SK-N-SH (cell line): ENCODE data around the gene FCRL3. TPM values are rescaled to one million over a fixed set of nuclear protein-coding genes. Genes with fewer than 3 reads are reported as not detected.

Experiments
- CTCF ChIA-PET: fragments of 300-600, 350-600 bp; formaldehyde crosslinking; extraction: SDS; loops from one replicate; lab custom pipeline; 2021; lab: Yijun Ruan, JAX
- POLR2A ChIA-PET: fragments of 350-600 bp; sonication (Branson Sonifier 250); formaldehyde crosslinking; extraction: SDS; loops from one replicate; lab custom pipeline; 2020; ENCODE audit warnings: antibody characterized with exemption, inconsistent platforms; lab: Yijun Ruan, JAX
- DNase-seq: peaks from one replicate; pipeline ENCODE4 v3.0.0; 2012
- H2AFZ ChIP-seq: fragments of 200-600 bp; sonication (generic); 2 replicates; pipeline ENCODE4 v1.8.1; 2016; ENCODE audit warnings: antibody characterized with exemption, mild to moderate bottlenecking, low read depth
- H3F3A ChIP-seq: fragments of 200-600 bp; sonication (generic); replicated peaks from 2 replicates; pipeline ENCODE3; 2016; ENCODE audit warnings: antibody characterized with exemption, mild to moderate bottlenecking; ENCODE audit not compliant: insufficient read depth
- H3K27ac ChIP-seq, 2 experiments: fragments of 200-500 bp in 1 of 2; fragments of 200-600 bp in 1 of 2; sonication (Bioruptor generic) in 1 of 2; sonication (generic), shearing (Covaris generic) in 1 of 2; 2 replicates each; pipeline versions ENCODE4 v1.5.1 to v1.6.1; 2014 to 2016; ENCODE audit warnings: low read depth in 2 of 2, inconsistent platforms in 1 of 2, low read length in 1 of 2, mild to moderate bottlenecking in 1 of 2, mixed read lengths in 1 of 2
- H3K27me3 ChIP-seq: fragments of 200-600 bp; sonication (generic), shearing (Covaris generic); 2 replicates; pipeline ENCODE4 v1.6.1; 2016; ENCODE audit warnings: mixed run types; ENCODE audit not compliant: insufficient read depth
- H3K36me3 ChIP-seq, 2 experiments: fragments of 200-500 bp in 1 of 2; fragments of 200-600 bp in 1 of 2; sonication (Bioruptor generic) in 1 of 2; sonication (generic) in 1 of 2; replicated peaks in 1 of 2; 2 replicates each; pipeline versions ENCODE3 to v1.5.1; 2014 to 2016; ENCODE audit warnings: low read length in 1 of 2, mild to moderate bottlenecking in 1 of 2; ENCODE audit not compliant: insufficient read depth in 2 of 2, control insufficient read depth in 1 of 2
- H3K4me1 ChIP-seq, 2 experiments: fragments of 200-500 bp in 1 of 2; fragments of 200-600 bp in 1 of 2; sonication (Bioruptor generic) in 1 of 2; sonication (generic), shearing (Covaris generic) in 1 of 2; 2 replicates each; pipeline versions ENCODE4 v1.5.1 to v1.6.1; 2014 to 2016; ENCODE audit warnings: low read depth in 1 of 2, low read length in 1 of 2, mixed run types in 1 of 2; ENCODE audit not compliant: insufficient read depth in 2 of 2, control insufficient read depth in 1 of 2
- H3K4me2 ChIP-seq: fragments of 200-600 bp; sonication (generic), shearing (Covaris generic); 2 replicates; pipeline ENCODE4 v1.6.1; 2017; ENCODE audit warnings: mixed run types
- H3K4me3 ChIP-seq, 2 experiments: fragments of 200-500 bp in 1 of 2; fragments of 200-600 bp in 1 of 2; sonication (Bioruptor generic) in 1 of 2; sonication (generic), shearing (Covaris generic) in 1 of 2; 2 replicates each; pipeline versions ENCODE4 v1.5.1 to v1.8.1; 2014 to 2016; ENCODE audit warnings: low read depth in 2 of 2, inconsistent platforms in 1 of 2, low read length in 1 of 2, mild to moderate bottlenecking in 1 of 2, mixed read lengths in 1 of 2, moderate library complexity in 1 of 2
- H3K79me2 ChIP-seq: fragments of 200-600 bp; sonication (generic); 2 replicates; pipeline ENCODE4 v1.8.1; 2017; ENCODE audit warnings: mild to moderate bottlenecking; ENCODE audit not compliant: insufficient read depth
- H3K9ac ChIP-seq: fragments of 200-600 bp; sonication (generic); 2 replicates; pipeline ENCODE4 v1.6.1; 2017; ENCODE audit warnings: mixed run types
- H3K9me2 ChIP-seq: fragments of 200-600 bp; sonication (generic); 2 replicates; pipeline ENCODE4 v1.6.1; 2017; ENCODE audit warnings: mixed run types
- H3K9me3 ChIP-seq: fragments of 200-600 bp; sonication (generic); 2 replicates; pipeline ENCODE4 v1.6.1; 2017; ENCODE audit warnings: mixed run types, mild to moderate bottlenecking, moderate library complexity
- H4K20me1 ChIP-seq: fragments of 200-600 bp; sonication (generic); 2 replicates; pipeline ENCODE4 v1.6.1; 2017; ENCODE audit warnings: mild to moderate bottlenecking, mixed run types; ENCODE audit not compliant: insufficient read depth
- CHD2 ChIP-seq: fragments of 150-350 bp; IDR thresholded peaks from 2 replicates; pipeline ENCODE4 v1.6.1; 2018; ENCODE audit warnings: low read length; ENCODE audit not compliant: partially characterized antibody
- ELF1 ChIP-seq: IDR thresholded peaks from 2 replicates; pipeline ENCODE4 v1.4.0; 2012
- EP300 ChIP-seq, 2 experiments: IDR thresholded peaks; 2 replicates each; pipeline versions ENCODE4 v1.4.0 to v1.6.1; 2012; ENCODE audit warnings: borderline replicate concordance in 1 of 2, low read depth in 1 of 2, low read length in 1 of 2
- EZH2phosphoT487 ChIP-seq: fragments of 200-600 bp; sonication (generic); IDR thresholded peaks from 2 replicates; pipeline ENCODE4 v1.6.1; 2017; ENCODE audit warnings: low read depth, mixed run types, mild to moderate bottlenecking, antibody characterized with exemption, moderate library complexity, borderline replicate concordance
- FOSL2 ChIP-seq: IDR thresholded peaks from 2 replicates; pipeline ENCODE4 v1.4.0; 2012; ENCODE audit warnings: low read depth, mild to moderate bottlenecking, moderate library complexity, borderline replicate concordance
- FOXJ3 ChIP-seq: sonication (generic); formaldehyde crosslinking; IDR thresholded peaks from 2 replicates; pipeline ENCODE4 v1.5.1; 2020; ENCODE audit warnings: mild to moderate bottlenecking, missing genetic modification reagents
- FOXM1 ChIP-seq: IDR thresholded peaks from 2 replicates; pipeline ENCODE4 v1.4.0; 2012; ENCODE audit warnings: low read depth, mild to moderate bottlenecking
- IRF3 ChIP-seq: fragments of 150-350 bp; IDR thresholded peaks from 2 replicates; pipeline ENCODE4 v1.6.1; 2016; ENCODE audit warnings: mild to moderate bottlenecking, low read depth, low read length
- MEF2A ChIP-seq: IDR thresholded peaks from 2 replicates; pipeline ENCODE4 v1.4.0; 2012; ENCODE audit warnings: low read depth, borderline replicate concordance
- NFIC ChIP-seq: IDR thresholded peaks from 2 replicates; pipeline ENCODE4 v1.4.0; 2012; ENCODE audit warnings: borderline replicate concordance
- NRF1 ChIP-seq: IDR thresholded peaks from 2 replicates; pipeline ENCODE4 v1.6.1; 2012; ENCODE audit warnings: low read depth, mild to moderate bottlenecking, low read length
- POLR2AphosphoS5 ChIP-seq: IDR thresholded peaks from 2 replicates; pipeline ENCODE4 v1.6.1; 2012; ENCODE audit warnings: low read depth, low read length
- RAD21 ChIP-seq: IDR thresholded peaks from 2 replicates; pipeline ENCODE4 v1.6.1; 2012; ENCODE audit warnings: mild to moderate bottlenecking, low read length
- RFX5 ChIP-seq: IDR thresholded peaks from 2 replicates; pipeline ENCODE4 v1.6.1; 2012; ENCODE audit warnings: mild to moderate bottlenecking, improper control_type of control experiment, low read length
- SIN3A ChIP-seq: IDR thresholded peaks from 2 replicates; pipeline ENCODE4 v1.6.1; 2012; ENCODE audit warnings: low read depth, mild to moderate bottlenecking, low read length, moderate library complexity, borderline replicate concordance
- SMC3 ChIP-seq: IDR thresholded peaks from 2 replicates; pipeline ENCODE4 v1.6.1; 2012; ENCODE audit warnings: low read depth, low read length, improper control_type of control experiment
- USF2 ChIP-seq: fragments of 150-350 bp; IDR thresholded peaks from 2 replicates; pipeline ENCODE4 v1.6.1; 2017; ENCODE audit warnings: antibody characterized with exemption, low read length, low read depth, borderline replicate concordance
- WGBS: methylation state at CpG from one replicate; pipeline ENCODE4 v1.1.6; 2017; ENCODE audit warnings: low lambda C conversion rate; 5-methylcytosine and 5-hydroxymethylcytosine counted together
- polyA plus RNA-seq, 3 experiments: library from polyadenylated mRNA; depleted of rRNA; stranded (reverse); fragments of >200 nt; gene quantifications; 2 replicates each; pipeline ENCODE4 v1.2.3, GENCODE V29; 2012
- TF ChIP-seq, protein P1 (sequence below): IDR thresholded peaks from 2 replicates; pipeline ENCODE4 v1.4.0; 2012; ENCODE audit warnings: low read depth, borderline replicate concordance

FCRL3 gene
- polyA plus RNA-seq, 1 of the 3 experiments (the other 2 are of a cell fraction): not detected

GRCh38 chr1:157652859-157653493 lies 47.6 kb downstream of the FCRL3 start:
- CTCF ChIA-PET: no interaction called here
- Histone ChIP-seq H4K20me1 (no peaks in the 10 kb centered on the region), H3K27ac (no peak overlapping the region), H3K27me3 (no peaks in the 10 kb centered on the region; the same call in none of the 2 replicates), H3K36me3 (no peaks in the 10 kb centered on the region), H3K79me2 (no peaks in the 10 kb centered on the region), H3K4me1 (no peaks in the 10 kb centered on the region), H3K9me3 (no peaks in the 10 kb centered on the region), H2AFZ (no peak overlapping the region), H3K4me2 (no peak overlapping the region), H3K9me2 (no peaks in the 10 kb centered on the region), H3K9ac (no peak overlapping the region), H3K4me3 (no peak overlapping the region), H3F3A (no peaks in the 10 kb centered on the region)
- DNase-seq: no peak
- whole genome bisulfite sequencing: 10% methylated on average over 5 of the region's 5 CpGs
- POLR2A ChIA-PET: no interaction called here
- TF ChIP-seq ELF1 (no peak), NRF1 (no peak), SIN3A (no peak), FOXM1 (no peak), RAD21 (no peak), USF2 (no peak), MEF2A (no peak), EZH2phosphoT487 (no peak), CHD2 (no peak), IRF3 (no peak), EP300 (IDR thresholded peaks at IDR 0.05; ENCODE audit: borderline replicate concordance in 1 of 2, low read depth in 1 of 2, low read length in 1 of 2) (no peak), FOSL2 (no peak), SMC3 (no peak), FOXJ3 (CRISPR knock-in tag) (no peak), RFX5 (no peak), POLR2AphosphoS5 (no peak), NFIC (no peak)
- TF ChIP-seq, protein P1, sequence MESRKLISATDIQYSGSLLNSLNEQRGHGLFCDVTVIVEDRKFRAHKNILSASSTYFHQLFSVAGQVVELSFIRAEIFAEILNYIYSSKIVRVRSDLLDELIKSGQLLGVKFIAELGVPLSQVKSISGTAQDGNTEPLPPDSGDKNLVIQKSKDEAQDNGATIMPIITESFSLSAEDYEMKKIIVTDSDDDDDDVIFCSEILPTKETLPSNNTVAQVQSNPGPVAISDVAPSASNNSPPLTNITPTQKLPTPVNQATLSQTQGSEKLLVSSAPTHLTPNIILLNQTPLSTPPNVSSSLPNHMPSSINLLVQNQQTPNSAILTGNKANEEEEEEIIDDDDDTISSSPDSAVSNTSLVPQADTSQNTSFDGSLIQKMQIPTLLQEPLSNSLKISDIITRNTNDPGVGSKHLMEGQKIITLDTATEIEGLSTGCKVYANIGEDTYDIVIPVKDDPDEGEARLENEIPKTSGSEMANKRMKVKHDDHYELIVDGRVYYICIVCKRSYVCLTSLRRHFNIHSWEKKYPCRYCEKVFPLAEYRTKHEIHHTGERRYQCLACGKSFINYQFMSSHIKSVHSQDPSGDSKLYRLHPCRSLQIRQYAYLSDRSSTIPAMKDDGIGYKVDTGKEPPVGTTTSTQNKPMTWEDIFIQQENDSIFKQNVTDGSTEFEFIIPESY: no peak
